Esophagus muscularis mucosa (tissue), 4 donors: ENCODE data around the gene YAF2. TPM values are rescaled to one million over a fixed set of nuclear protein-coding genes. Genes with fewer than 3 reads are reported as not detected.

Experiments
- DNase-seq: peaks from one replicate; pipeline ENCODE4 v3.0.0-alpha.2; 2017; ENCODE audit errors: extremely low spot score
- H3K27ac ChIP-seq, 4 donors: fragments of 200-600 bp; sonication (generic); replicated peaks in 1 of 4; 1 replicate in 3 of 4; 2 replicates in 1 of 4; pipeline ENCODE4 v1.5.1; 2016 to 2019; ENCODE audit warnings: mild to moderate bottlenecking in 1 of 4
- H3K27me3 ChIP-seq, 4 donors: fragments of 200-600 bp; sonication (generic); one replicate each; pipeline versions ENCODE4 v1.5.1 to v1.6.0; 2016 to 2019
- H3K36me3 ChIP-seq, 4 donors: fragments of 200-600 bp; sonication (generic); one replicate each; pipeline ENCODE4 v1.5.1; 2016 to 2019
- H3K4me1 ChIP-seq, 4 donors: fragments of 200-600 bp; sonication (generic); one replicate each; pipeline ENCODE4 v1.5.1; 2016 to 2019
- H3K4me3 ChIP-seq, 4 donors: fragments of 200-600 bp; sonication (generic); 1 replicate in 2 of 4; 2 replicates in 2 of 4; pipeline ENCODE4 v1.5.1; 2016 to 2019; ENCODE audit warnings: mild to moderate bottlenecking in 4 of 4, moderate library complexity in 1 of 4
- H3K9me3 ChIP-seq, 4 donors: fragments of 200-600 bp; sonication (generic); 1 replicate in 3 of 4; 2 replicates in 1 of 4; pipeline ENCODE4 v1.5.1; 2016 to 2019
- CTCF ChIP-seq, 3 experiments: fragments of 200-600 bp in 2 of 3; fragments of 450-650 bp in 1 of 3; sonication (generic) in 2 of 3; IDR thresholded peaks; one replicate each; pipeline ENCODE4 v1.5.1; 2017 to 2019; ENCODE audit warnings: antibody characterized with exemption in 3 of 3, mild to moderate bottlenecking in 2 of 3, moderate library complexity in 1 of 3
- EP300 ChIP-seq: sonication (generic); formaldehyde crosslinking; IDR thresholded peaks from one replicate; pipeline ENCODE4 v1.6.1; 2017; ENCODE audit warnings: antibody characterized with exemption
- POLR2A ChIP-seq: fragments of 450-650 bp; IDR thresholded peaks from one replicate; pipeline ENCODE4 v1.6.1; 2017; ENCODE audit warnings: antibody characterized with exemption, moderate library complexity, mild to moderate bottlenecking, low read depth
- POLR2AphosphoS5 ChIP-seq, 2 donors: sonication (generic); formaldehyde crosslinking; IDR thresholded peaks; one replicate each; pipeline ENCODE4 v1.6.1; 2017; ENCODE audit warnings: antibody characterized with exemption in 2 of 2
- WGBS: methylation state at CpG from one replicate; pipeline ENCODE4 v1.1.5; 2018; 5-methylcytosine and 5-hydroxymethylcytosine counted together
- intact Hi-C: fragments of 100-400 bp; cut with DNase I; formaldehyde crosslinking; loops from one replicate; pipeline ENCODE4 v1.15.1; 2023
- total RNA-seq, 4 donors: library from RNA; depleted of rRNA; stranded (reverse); fragments of >200 nt; gene quantifications; one replicate each; pipeline versions ENCODE4 v1.1.0 to v1.2.1, GENCODE V29; 2016

Gene YAF2
- total RNA-seq, 4 donors from 2014 or later = 16.8 to 30.3 (median 20.4) TPM

- Histone ChIP-seq H3K4me3 (no peak overlapping the region), H3K4me1 (no peaks in the 10 kb centered on the region), H3K27ac (no peak overlapping the region), H3K36me3 (no peaks in the 10 kb centered on the region), H3K27me3 (no peaks in the 10 kb centered on the region), H3K9me3 (peaks cover 0 to 4% (median 0%) of the 10 kb centered on the region in 4 donors)
- intact Hi-C loops = loop anchor here (2.0 kb wide), 1 partner anchor 79 kb away; no protein-coding TSS in a partner anchor
- DNase-seq = no peak
- TF ChIP-seq POLR2A (no peak), POLR2AphosphoS5 (IDR thresholded peaks at IDR 0.05) (no peak), CTCF (IDR thresholded peaks at IDR 0.05) (no peak), EP300 (no peak)
- whole genome bisulfite sequencing = 70% methylated on average over 6 of the region's 6 CpGs
Measured at GRCh38 chr12:42277396-42278127, 39.5 kb upstream of the YAF2 start.

- H3K4me3 ChIP-seq = no peak overlapping the region
- no peak for TF ChIP-seq EP300
- TF ChIP-seq CTCF (IDR thresholded peaks at IDR 0.05) = no peak
- TF ChIP-seq POLR2A = no peak
- TF ChIP-seq POLR2AphosphoS5 (IDR thresholded peaks at IDR 0.05) = no peak
- H3K27ac ChIP-seq = no peak overlapping the region
- no peaks in the 10 kb centered on the region for H3K27me3 ChIP-seq
- H3K9me3 ChIP-seq = peaks cover 0 to 5% (median 0%) of the 10 kb centered on the region in 4 donors
- no peaks in the 10 kb centered on the region for H3K36me3 ChIP-seq
- no peaks in the 10 kb centered on the region for H3K4me1 ChIP-seq
- no peak for DNase-seq
- intact Hi-C loops = no loop called here
- 93% methylated on average over 4 of the region's 4 CpGs for WGBS
Measured at GRCh38 chr12:42275499-42275898, 37.5 kb upstream of the YAF2 start.

- Histone ChIP-seq H3K4me3 (no peak overlapping the region), H3K27me3 (no peaks in the 10 kb centered on the region), H3K9me3 (peaks cover 0 to 5% (median 0%) of the 10 kb centered on the region in 4 donors), H3K4me1 (no peaks in the 10 kb centered on the region), H3K27ac (no peak overlapping the region), H3K36me3 (no peaks in the 10 kb centered on the region)
- TF ChIP-seq EP300 (no peak), POLR2AphosphoS5 (IDR thresholded peaks at IDR 0.05) (no peak), CTCF (IDR thresholded peaks at IDR 0.05) (no peak), POLR2A (no peak)
- WGBS = 100% methylated on average over 4 of the region's 21 CpGs
- no peak for DNase-seq
- intact Hi-C loops = no loop called here
Measured at GRCh38 chr12:42273706-42274105, 35.7 kb upstream of the YAF2 start.

GRCh38 chr12:42270596-42270995 is 32.5 kb upstream of the YAF2 start:
- H3K4me3 ChIP-seq = no peak overlapping the region
- intact Hi-C loops = no loop called here
- TF ChIP-seq POLR2A (no peak), EP300 (no peak), POLR2AphosphoS5 (IDR thresholded peaks at IDR 0.05) (no peak), CTCF (IDR thresholded peaks at IDR 0.05) (no peak)
- H3K27me3 ChIP-seq = no peaks in the 10 kb centered on the region
- H3K4me1 ChIP-seq = no peaks in the 10 kb centered on the region
- no peaks in the 10 kb centered on the region for H3K36me3 ChIP-seq
- WGBS = 63% methylated on average over 4 of the region's 4 CpGs
- no peak overlapping the region for H3K27ac ChIP-seq
- no peak for DNase-seq
- H3K9me3 ChIP-seq = peaks cover 0 to 5% (median 0%) of the 10 kb centered on the region in 4 donors
